HG03025 (cell line): ENCODE measurements around the gene WNT16.
"Not testable (repeated sequence)": the region's sequence is repeated elsewhere in the genome, so short reads cannot be mapped to it uniquely, and the experiment has no call there.

ENCODE experiments used
- ATAC-seq: cut with Tn5 transposase; IDR thresholded peaks from one replicate; pipeline ENCODE4 v1.9.1; 2021; ENCODE audit warnings: mild to moderate bottlenecking, moderate library complexity; ENCODE audit not compliant: unreplicated experiment, low FRiP score

WNT16 gene, protein sequence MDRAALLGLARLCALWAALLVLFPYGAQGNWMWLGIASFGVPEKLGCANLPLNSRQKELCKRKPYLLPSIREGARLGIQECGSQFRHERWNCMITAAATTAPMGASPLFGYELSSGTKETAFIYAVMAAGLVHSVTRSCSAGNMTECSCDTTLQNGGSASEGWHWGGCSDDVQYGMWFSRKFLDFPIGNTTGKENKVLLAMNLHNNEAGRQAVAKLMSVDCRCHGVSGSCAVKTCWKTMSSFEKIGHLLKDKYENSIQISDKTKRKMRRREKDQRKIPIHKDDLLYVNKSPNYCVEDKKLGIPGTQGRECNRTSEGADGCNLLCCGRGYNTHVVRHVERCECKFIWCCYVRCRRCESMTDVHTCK

DNA sequence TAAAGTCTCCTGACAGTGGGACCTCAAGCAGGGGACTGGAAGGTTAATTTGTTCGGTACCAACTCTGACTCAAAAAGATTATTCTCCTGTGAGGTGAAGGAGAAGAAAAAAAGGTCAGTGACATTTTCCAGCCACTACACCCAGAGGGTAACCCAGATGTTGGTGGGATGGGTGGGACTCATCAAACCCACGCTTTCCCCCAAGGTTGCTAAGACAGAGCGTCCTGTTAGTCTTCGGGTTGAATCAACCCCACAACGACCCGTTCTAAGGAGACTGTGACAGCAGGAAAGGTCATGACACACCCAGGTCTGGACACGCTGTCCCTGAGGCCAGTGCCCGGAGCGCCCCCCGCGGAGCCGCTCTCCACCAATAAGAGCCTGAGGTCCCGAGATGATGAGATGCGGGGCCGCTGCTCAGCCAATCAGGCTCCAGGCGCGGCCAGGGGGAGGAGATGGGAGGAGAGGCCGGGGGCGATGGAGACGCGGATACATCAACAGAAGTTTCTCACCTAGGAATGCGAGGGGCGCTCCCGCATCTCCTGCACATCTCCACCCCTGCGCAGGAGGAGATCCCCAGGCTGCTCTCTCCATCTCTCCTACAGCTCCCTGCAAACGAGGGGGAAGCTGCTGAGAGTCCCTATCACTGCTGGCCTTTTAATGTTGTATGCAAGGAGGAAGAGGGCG, at the start of gene WNT16:
TSS of gene WNT16 (plus strand) at position 493 of the 683 bp plus-strand sequence. CDS start 293 bp downstream, outside the sequence.
- ATAC-seq, result no peak

DNA sequence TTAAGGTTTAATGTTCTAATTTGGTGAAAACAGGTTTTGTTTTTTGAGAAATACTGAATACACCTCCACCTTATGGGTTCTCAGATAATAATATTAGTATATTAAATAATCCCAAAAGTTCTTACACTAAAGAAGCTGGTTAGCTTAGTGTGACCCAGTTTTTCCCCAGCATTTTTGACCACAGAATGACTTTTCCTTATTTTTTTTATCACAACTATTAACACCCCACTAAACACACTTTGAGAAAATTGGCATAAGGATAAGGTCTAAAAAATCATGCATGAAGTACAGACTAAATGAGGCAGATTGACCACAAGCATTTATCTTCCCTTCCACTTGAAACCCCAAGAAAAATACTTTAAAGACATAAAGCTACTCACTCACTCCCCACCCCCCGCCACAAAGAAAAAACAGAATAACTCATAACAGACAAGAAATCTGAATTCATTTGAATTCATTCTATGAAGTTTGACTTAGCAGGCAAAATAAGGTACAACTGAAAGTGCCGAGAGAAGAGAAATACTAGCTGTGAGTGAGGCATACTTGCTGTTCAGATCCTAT, 49.7 kb upstream of the WNT16 start:
- no peak for ATAC-seq

- no peak for ATAC-seq
These were observed 49.0 kb upstream of the WNT16 start for GRCh38 chr7:121279822-121280221.

GRCh38 chr7:121280656-121281055, 48.1 kb upstream of the WNT16 start:
- no peak for ATAC-seq

DNA sequence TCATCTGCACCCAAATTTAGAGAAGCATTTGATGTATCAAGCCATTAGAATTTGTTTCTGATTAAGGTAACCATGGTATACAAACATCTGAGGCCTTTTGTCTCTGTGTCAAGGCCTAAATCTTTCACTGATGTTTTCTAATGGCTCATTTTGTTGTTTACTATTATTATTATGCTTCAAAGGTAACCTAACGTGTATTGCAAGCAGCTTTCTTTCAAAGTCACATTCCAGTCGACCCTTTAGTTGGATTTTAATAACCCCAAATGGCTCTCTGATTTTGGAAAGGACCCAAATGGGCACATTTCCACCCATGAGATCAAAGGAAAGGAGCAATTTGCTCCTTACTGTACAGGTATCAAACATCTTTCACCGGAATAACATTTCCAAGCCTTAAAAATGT, 46.7 kb upstream of the WNT16 start:
- no peak for ATAC-seq

- ATAC-seq, result no peak
These were observed 43.6 kb upstream of the WNT16 start for GRCh38 chr7:121285066-121285667.

DNA sequence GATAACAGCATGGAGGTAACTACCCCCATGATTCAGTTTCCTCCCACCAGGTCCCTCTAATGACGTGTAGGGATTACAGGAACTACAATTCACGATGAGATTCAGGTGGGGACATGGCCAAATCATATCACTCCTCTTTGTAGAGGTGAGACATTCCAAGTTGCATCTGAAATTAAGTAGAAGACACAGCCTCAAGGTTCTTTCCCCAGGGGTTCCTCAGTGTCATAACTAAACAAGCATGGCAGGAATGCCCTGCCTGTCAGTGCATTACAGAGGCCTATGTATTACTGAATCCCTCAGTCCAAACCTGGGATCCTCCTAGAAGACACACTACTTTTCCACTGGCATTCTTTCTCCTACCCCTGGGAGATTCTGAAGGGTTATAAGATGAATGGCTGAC, 42.6 kb upstream of the WNT16 start:
- ATAC-seq, result no peak

- no peak for ATAC-seq
These were observed 41.8 kb upstream of the WNT16 start for GRCh38 chr7:121286742-121287734.

DNA sequence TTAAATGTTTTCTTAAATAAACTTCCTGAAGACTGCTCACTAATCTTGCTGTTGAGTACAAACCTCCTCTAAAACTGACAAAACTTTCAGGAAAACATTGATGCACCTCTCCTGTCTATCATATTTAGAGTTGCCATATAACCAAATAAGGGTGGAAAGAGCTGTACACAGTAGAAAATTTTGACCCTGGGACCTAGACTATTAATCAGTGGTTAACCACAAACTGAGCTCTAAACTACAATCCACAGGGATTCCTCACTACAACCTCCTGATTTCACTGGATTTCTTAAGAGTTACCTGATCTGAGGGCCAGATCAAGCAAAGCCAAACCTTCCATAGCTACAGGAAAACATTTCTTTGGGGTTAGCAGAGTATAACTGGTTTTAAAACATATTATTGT, 39.9 kb upstream of the WNT16 start:
- no peak for ATAC-seq

GRCh38 chr7:121289930-121290329, 38.9 kb upstream of the WNT16 start:
- ATAC-seq, result not testable (repeated sequence)

DNA sequence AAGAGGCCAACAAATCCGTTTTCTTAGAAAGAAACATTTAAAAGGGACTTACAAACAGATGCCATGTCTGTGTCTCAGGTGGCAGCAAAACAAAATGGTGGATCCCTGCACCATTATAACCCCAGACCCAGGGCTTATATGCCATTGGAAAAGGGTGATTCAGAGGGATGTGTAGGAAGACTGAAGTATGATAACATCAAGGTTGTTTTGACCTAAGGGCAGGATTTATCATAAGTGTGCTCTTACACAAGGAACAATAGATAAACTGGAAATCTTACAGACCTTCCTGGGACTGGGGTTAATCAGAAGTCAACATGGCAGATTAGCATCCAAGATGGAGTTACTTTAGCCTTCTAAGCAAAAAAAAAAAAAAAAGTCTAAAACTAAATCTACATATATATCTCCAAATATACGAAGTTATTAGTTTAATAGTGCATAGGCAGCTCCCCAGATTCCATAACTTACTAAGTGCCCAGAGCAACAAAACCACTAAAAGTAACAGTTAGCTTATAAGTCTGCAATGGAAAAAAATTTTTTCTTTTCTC, 34.3 kb upstream of the WNT16 start:
- ATAC-seq, result no peak

DNA sequence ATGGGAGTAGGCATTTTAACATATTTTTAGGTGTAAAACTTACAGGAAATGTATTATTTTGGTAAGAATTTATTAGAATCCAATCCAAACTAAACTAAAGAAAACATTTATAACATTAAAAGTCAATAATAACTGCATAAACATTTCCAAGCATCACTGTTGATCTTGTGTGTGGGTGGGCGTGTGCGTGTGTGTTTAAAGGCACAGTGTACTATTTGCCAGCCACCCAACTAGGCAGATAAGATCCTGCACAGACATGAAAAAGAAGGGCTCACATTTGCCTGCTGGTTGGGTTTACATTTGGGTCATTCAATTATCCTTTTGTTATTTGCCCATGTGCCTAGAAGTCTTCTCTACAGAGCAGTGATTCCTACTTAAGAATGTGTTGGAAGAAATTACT, 31.0 kb upstream of the WNT16 start:
- no peak for ATAC-seq

- ATAC-seq, result no peak
These were observed 30.0 kb upstream of the WNT16 start for GRCh38 chr7:121298831-121299239.

GRCh38 chr7:121300685-121301420, 27.9 kb upstream of the WNT16 start:
- no peak for ATAC-seq

DNA sequence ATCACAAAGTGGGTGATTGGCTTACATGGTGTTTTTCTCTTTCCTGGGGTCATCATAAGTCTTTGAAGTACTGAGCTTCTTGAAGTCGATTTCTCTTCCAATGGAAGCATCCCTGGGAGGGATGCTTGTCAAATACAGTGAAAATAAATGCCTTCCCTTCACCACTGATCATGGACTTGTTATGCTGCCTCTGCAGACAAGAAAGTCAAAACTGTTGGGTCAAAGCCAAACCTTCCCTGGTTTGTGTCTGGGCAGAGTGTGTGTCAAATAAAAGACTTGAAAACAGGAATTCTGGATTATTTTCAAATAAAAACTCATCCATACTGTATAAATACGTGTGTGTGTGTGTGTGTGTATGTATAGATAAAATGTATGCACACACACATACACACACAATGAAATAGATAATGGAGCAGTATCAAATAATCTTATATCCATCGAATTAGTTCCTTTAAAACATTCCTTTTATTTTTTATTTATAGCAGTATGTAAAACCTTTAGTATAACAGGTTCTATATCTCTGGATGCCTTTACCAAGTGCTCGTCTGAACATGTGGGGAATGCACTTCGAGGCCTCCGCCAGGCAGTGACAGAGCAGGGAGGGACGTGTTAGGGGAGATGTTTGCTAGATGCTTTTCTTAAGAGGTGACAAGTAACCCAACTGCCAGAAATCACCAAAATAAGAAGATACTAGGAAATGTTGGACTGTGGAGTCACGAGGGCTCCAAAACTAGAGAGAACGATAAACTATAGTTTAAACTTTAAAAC, 27.2 kb upstream of the WNT16 start:
- ATAC-seq, result no peak

- ATAC-seq, result peak; percentile 93
These were observed 26.5 kb upstream of the WNT16 start for GRCh38 chr7:121302214-121302745.

- ATAC-seq, result no peak
These were observed 25.2 kb upstream of the WNT16 start for GRCh38 chr7:121303422-121304101.
